HepG2 (cell line): ENCODE results near the gene PCSK6. TPM values are rescaled to one million over a fixed set of nuclear protein-coding genes. Genes with fewer than 3 reads are reported as not detected.

Experiments used
- AFF4 ChIP-seq: sonication (generic); formaldehyde crosslinking; IDR thresholded peaks from 2 replicates; pipeline ENCODE4 v1.4.0; 2020; ENCODE audit warnings: missing genetic modification reagents
- ELF3 ChIP-seq: IDR thresholded peaks from 2 replicates; pipeline ENCODE4 v1.6.1; 2016; ENCODE audit warnings: missing genetic modification reagents, missing compliant biosample characterization
- HNF1B ChIP-seq: sonication (generic); formaldehyde crosslinking; IDR thresholded peaks from 2 replicates; pipeline ENCODE4 v1.5.1; 2020; ENCODE audit warnings: mild to moderate bottlenecking, moderate library complexity, missing genetic modification reagents
- KAT2B ChIP-seq: fragments of 150-350 bp; IDR thresholded peaks from 2 replicates; pipeline ENCODE4 v1.6.1; 2014; ENCODE audit warnings: low read depth, low read length, borderline replicate concordance
- KDM4B ChIP-seq: sonication (generic); formaldehyde crosslinking; IDR thresholded peaks from 2 replicates; pipeline ENCODE4 v1.4.0; 2020; ENCODE audit warnings: missing genetic modification reagents
- NFYB ChIP-seq: sonication (generic); formaldehyde crosslinking; IDR thresholded peaks from 2 replicates; pipeline ENCODE4 v1.4.0; 2020; ENCODE audit warnings: missing genetic modification reagents
- SOX13 ChIP-seq, 3 experiments: fragments of 450-650 bp in 1 of 3; sonication (generic) in 1 of 3; formaldehyde crosslinking in 1 of 3; IDR thresholded peaks in 2 of 3; conservative IDR thresholded peaks in 1 of 3; 2 replicates each; pipeline versions ENCODE4 v1.5.0 to v1.6.1; 2016 to 2020; ENCODE audit warnings: antibody characterized with exemption in 1 of 3, mild to moderate bottlenecking in 1 of 3, missing compliant biosample characterization in 1 of 3, missing genetic modification reagents in 1 of 3, moderate library complexity in 1 of 3
- TAF15 ChIP-seq: fragments of 200-400 bp; formaldehyde crosslinking; IDR thresholded peaks from one replicate; pipeline ENCODE4 v1.6.1; 2018; ENCODE audit warnings: mild to moderate bottlenecking, low read depth, low read length; ENCODE audit not compliant: poor library complexity, severe bottlenecking
- ZHX1 ChIP-seq: sonication (generic); formaldehyde crosslinking; IDR thresholded peaks from 2 replicates; pipeline ENCODE4 v1.8.1; 2022; ENCODE audit warnings: low read depth, mild to moderate bottlenecking, missing genetic modification reagents
- ZNF563 ChIP-seq: sonication (generic); formaldehyde crosslinking; IDR thresholded peaks from 2 replicates; pipeline ENCODE4 v1.8.0; 2022; ENCODE audit warnings: mild to moderate bottlenecking, moderate library complexity, missing genetic modification reagents
- ZSCAN29 ChIP-seq: sonication (generic); formaldehyde crosslinking; conservative IDR thresholded peaks from 2 replicates; pipeline ENCODE4 v1.4.0; 2020; ENCODE audit warnings: mild to moderate bottlenecking, missing genetic modification reagents
- polyA plus RNA-seq, 8 experiments: library from polyadenylated mRNA; depleted of rRNA in 3 of 8; stranded (reverse) in 7 of 8; unstranded in 1 of 8; fragments of >200 nt; fragmentation: Illumina TruSeq in 4 of 8; extraction: Trizol in 4 of 8; gene quantifications; 2 replicates each; pipeline versions ENCODE4 v1.2.1 to v1.2.3, GENCODE V29; 2011 to 2016; ENCODE audit warnings: low read depth in 4 of 8, missing spikeins in 1 of 8, mixed read lengths in 1 of 8; ENCODE audit not compliant: insufficient read depth in 1 of 8
- total RNA-seq, 5 experiments: library from RNA; depleted of rRNA; stranded (reverse); fragments of >200 nt; fragmentation: Illumina TruSeq; extraction: Trizol; gene quantifications; 2 replicates each; pipeline ENCODE4 v1.2.3, GENCODE V29; 2016; ENCODE audit warnings: low read depth in 1 of 5
- TF ChIP-seq, protein P1 (sequence below), 2 experiments: IDR thresholded peaks; 2 replicates each; pipeline ENCODE4 v1.6.1; 2011 to 2012; ENCODE audit warnings: low read length in 2 of 2, borderline replicate concordance in 1 of 2, low read depth in 1 of 2, mild to moderate bottlenecking in 1 of 2, moderate library complexity in 1 of 2
- TF ChIP-seq, protein P2 (sequence below): sonication (generic); formaldehyde crosslinking; IDR thresholded peaks from 2 replicates; pipeline ENCODE4 v1.5.1; 2020; ENCODE audit warnings: mild to moderate bottlenecking, missing genetic modification reagents, borderline replicate concordance

PCSK6 gene
- total and polyA plus RNA-seq, 2 of the 13 experiments (the other 11 are each of a cell fraction or from before 2014, with no cell fraction given): 56.5 to 155 TPM

DNA sequence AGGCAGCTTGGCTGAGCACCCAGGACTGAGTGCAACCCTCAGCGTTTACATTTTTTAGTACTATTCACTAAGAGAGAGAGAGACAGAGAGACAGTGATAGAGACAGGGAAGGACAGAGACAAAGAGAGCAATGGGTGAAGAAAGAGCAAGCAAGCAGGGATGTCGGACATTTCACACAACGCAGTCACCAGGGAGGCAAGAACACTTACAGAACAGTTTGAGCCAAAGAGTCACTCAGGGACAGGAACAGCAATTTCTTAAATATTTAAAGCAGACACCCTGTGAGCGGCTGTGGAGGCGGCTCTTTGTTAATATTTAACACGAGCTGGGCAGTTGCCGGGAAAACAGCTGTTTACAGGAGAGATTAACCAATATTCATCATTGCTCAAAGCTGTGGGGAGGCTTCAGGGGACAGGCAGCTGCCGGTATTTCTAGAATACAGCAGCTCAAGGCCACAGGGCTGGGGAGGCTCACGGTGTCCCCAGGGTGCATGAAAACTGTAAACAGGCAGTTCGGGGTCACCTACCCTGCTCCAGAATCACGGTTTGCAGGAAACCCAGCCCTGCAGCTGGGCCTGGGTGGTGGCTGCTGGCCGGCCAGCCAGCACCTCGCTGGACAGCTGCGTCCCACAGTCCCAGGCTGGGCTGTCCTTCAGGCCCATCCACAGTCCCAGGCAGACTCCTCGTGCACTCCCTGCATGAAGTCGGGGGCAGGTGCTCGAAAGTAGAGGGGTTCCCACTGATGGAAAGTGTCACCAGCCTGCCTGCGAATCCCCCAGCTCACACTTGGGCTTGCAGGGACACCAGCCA is 38.8 kb upstream of the PCSK6 start (continued):
- TF ChIP-seq, protein P1, sequence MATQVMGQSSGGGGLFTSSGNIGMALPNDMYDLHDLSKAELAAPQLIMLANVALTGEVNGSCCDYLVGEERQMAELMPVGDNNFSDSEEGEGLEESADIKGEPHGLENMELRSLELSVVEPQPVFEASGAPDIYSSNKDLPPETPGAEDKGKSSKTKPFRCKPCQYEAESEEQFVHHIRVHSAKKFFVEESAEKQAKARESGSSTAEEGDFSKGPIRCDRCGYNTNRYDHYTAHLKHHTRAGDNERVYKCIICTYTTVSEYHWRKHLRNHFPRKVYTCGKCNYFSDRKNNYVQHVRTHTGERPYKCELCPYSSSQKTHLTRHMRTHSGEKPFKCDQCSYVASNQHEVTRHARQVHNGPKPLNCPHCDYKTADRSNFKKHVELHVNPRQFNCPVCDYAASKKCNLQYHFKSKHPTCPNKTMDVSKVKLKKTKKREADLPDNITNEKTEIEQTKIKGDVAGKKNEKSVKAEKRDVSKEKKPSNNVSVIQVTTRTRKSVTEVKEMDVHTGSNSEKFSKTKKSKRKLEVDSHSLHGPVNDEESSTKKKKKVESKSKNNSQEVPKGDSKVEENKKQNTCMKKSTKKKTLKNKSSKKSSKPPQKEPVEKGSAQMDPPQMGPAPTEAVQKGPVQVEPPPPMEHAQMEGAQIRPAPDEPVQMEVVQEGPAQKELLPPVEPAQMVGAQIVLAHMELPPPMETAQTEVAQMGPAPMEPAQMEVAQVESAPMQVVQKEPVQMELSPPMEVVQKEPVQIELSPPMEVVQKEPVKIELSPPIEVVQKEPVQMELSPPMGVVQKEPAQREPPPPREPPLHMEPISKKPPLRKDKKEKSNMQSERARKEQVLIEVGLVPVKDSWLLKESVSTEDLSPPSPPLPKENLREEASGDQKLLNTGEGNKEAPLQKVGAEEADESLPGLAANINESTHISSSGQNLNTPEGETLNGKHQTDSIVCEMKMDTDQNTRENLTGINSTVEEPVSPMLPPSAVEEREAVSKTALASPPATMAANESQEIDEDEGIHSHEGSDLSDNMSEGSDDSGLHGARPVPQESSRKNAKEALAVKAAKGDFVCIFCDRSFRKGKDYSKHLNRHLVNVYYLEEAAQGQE (IDR thresholded peaks at IDR 0.05; ENCODE audit: borderline replicate concordance in 1 of 2, low read depth in 1 of 2, low read length in 2 of 2): peak in 1 of 2 experiments; percentile 16; a peak in 2 of 4 replicates
- peak; percentile 89 for TF ChIP-seq ELF3 (CRISPR knock-in tag)
- TF ChIP-seq KAT2B: no peak
- TF ChIP-seq ZNF563 (CRISPR knock-in tag): 0 out of 2 replicates have a peak, but pooled peaks have one; percentile 25
- TF ChIP-seq ZSCAN29: 0 out of 2 replicates have a peak, but pooled peaks have one; percentile 12
- peak; percentile 99 for TF ChIP-seq HNF1B (CRISPR knock-in tag)
- TF ChIP-seq AFF4 (CRISPR knock-in tag): no peak
- no peak for TF ChIP-seq ZHX1 (CRISPR knock-in tag)
- no peak for TF ChIP-seq TAF15
- TF ChIP-seq NFYB (CRISPR knock-in tag): no peak
- TF ChIP-seq, protein P2, sequence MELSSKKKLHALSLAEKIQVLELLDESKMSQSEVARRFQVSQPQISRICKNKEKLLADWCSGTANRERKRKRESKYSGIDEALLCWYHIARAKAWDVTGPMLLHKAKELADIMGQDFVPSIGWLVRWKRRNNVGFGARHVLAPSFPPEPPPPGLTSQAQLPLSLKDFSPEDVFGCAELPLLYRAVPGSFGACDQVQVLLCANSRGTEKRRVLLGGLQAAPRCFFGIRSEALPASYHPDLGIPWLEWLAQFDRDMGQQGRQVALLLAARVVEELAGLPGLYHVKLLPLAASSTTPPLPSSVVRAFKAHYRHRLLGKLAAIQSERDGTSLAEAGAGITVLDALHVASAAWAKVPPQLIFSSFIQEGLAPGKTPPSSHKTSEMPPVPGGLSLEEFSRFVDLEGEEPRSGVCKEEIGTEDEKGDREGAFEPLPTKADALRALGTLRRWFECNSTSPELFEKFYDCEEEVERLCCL: no peak
- peak; percentile 82 for TF ChIP-seq SOX13 (IDR thresholded peaks at IDR 0.05)
- peak in 1 of 2 experiments; percentile 85; a peak in 2 of 4 replicates for TF ChIP-seq SOX13 (CRISPR knock-in tag; conservative IDR thresholded peaks at IDR 0.05 in 1 of 2, IDR thresholded peaks at IDR 0.05 in 1 of 2)
- peak; percentile 63; the same call in 1 of the 2 replicates for TF ChIP-seq KDM4B
